Mucosa of descending colon (tissue), 3 donors: ENCODE measurements around the gene FOSL2. TPM values are rescaled to one million over a fixed set of nuclear protein-coding genes. Genes with fewer than 3 reads are reported as not detected.

Experiments used
- ATAC-seq: fragments of 200-7000 bp; cut with Tn5 transposase; one replicate; pipeline ENCODE4 v1.9.1; 2020; ENCODE audit warnings: mild to moderate bottlenecking, moderate library complexity
- DNase-seq, 3 donors: peaks; one replicate each; pipeline ENCODE4 v3.0.0-alpha.2; 2020
- H3K36me3 ChIP-seq: fragments of 200-600 bp; one replicate; pipeline ENCODE4 v1.8.0; 2021; ENCODE audit warnings: low read depth, mild to moderate bottlenecking
- H3K4me1 ChIP-seq: fragments of 200-600 bp; one replicate; pipeline ENCODE4 v1.8.0; 2021; ENCODE audit warnings: low read depth, mild to moderate bottlenecking
- H3K4me3 ChIP-seq: fragments of 200-600 bp; one replicate; pipeline ENCODE4 v1.8.0; 2021; ENCODE audit warnings: mild to moderate bottlenecking
- H3K9me3 ChIP-seq: fragments of 200-600 bp; one replicate; pipeline ENCODE4 v1.8.0; 2021; ENCODE audit warnings: mild to moderate bottlenecking
- intact Hi-C, 2 donors: fragments of 100-400 bp; cut with DNase I in 1 of 2; cut with micrococcal nuclease in 1 of 2; formaldehyde crosslinking; loops; one replicate each; pipeline versions ENCODE4 v1.11.0 to v1.11.1; 2022; cut with DNase I, micrococcal nuclease
- total RNA-seq, 3 donors: library from RNA; stranded (reverse); fragmentation: NEBNext Ultra II Directional in 2 of 3; extraction: Animal tissue kit (Norgen Biotek cat#: 25700) in 2 of 3; gene quantifications; one replicate each; pipeline versions ENCODE4 v1.2.1 to v1.2.4, GENCODE V29; 2021 to 2023
- TF ChIP-seq, protein P1 (sequence below): fragments of 200-600 bp; IDR thresholded peaks from one replicate; pipeline ENCODE4 v1.8.0; 2022; ENCODE audit warnings: antibody characterized with exemption, mild to moderate bottlenecking
- donor health status: DM: no; HTN: no; CAD: no; lungs with moderate emphysema.
- donor health status: DM: no; HTN: no; CAD: no.
- donor health status: DM: no; HTN: yes; CAD: no.

The FOSL2 gene
- total RNA-seq, 3 donors from 2014 or later: 160 to 166 (median 162) TPM

DNA sequence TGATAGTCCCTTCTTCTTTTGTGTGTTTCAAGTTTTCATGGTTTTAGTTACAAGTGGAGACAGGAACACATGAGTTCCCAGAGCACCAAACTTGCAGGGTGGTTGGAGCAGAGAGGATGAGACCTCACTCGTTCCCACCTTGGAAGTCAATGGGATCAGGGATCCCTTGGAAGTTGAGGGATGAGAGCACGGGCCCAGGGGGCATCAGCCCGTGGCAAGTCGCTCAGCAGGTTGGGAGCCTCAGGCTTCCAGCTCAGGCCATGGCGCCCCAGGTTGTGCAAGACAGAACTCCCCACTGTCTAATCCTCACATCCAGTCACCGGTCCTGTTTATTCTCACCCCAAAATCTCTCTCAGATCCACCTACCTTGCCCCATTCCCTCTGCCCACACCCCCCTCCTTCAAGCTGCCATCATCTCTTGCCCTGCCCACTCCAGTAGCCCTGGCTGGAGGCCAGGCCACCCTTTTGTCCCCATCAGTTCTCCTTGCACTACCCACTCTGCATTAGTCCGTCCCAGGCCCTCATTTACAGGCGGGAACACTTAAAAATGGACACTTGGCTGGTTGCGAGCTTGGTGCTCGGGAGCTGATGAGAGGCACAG is 37.6 kb upstream of the FOSL2 start:
- Histone ChIP-seq H3K36me3 (no peaks in the 10 kb centered on the region), H3K4me1 (peaks cover 32% of the 10 kb centered on the region), H3K4me3 (no peak overlapping the region), H3K9me3 (no peaks in the 10 kb centered on the region)
- intact Hi-C loops: no loop called here
- DNase-seq (peak in 1 of 3 donors; percentile 38), ATAC-seq (no peak)
- TF ChIP-seq, protein P1, sequence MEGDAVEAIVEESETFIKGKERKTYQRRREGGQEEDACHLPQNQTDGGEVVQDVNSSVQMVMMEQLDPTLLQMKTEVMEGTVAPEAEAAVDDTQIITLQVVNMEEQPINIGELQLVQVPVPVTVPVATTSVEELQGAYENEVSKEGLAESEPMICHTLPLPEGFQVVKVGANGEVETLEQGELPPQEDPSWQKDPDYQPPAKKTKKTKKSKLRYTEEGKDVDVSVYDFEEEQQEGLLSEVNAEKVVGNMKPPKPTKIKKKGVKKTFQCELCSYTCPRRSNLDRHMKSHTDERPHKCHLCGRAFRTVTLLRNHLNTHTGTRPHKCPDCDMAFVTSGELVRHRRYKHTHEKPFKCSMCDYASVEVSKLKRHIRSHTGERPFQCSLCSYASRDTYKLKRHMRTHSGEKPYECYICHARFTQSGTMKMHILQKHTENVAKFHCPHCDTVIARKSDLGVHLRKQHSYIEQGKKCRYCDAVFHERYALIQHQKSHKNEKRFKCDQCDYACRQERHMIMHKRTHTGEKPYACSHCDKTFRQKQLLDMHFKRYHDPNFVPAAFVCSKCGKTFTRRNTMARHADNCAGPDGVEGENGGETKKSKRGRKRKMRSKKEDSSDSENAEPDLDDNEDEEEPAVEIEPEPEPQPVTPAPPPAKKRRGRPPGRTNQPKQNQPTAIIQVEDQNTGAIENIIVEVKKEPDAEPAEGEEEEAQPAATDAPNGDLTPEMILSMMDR: no peak

- TF ChIP-seq, protein P1: no peak
- Histone ChIP-seq H3K4me1 (peaks cover 35% of the 10 kb centered on the region), H3K36me3 (no peaks in the 10 kb centered on the region), H3K9me3 (no peaks in the 10 kb centered on the region), H3K4me3 (no peak overlapping the region)
- DNase-seq: peak in 2 of 3 donors; percentile 55 to 65
- ATAC-seq: no peak
- intact Hi-C loops: no loop called here
Observed at GRCh38 chr2:28355521-28356094, 37.0 kb upstream of the FOSL2 start.

DNA sequence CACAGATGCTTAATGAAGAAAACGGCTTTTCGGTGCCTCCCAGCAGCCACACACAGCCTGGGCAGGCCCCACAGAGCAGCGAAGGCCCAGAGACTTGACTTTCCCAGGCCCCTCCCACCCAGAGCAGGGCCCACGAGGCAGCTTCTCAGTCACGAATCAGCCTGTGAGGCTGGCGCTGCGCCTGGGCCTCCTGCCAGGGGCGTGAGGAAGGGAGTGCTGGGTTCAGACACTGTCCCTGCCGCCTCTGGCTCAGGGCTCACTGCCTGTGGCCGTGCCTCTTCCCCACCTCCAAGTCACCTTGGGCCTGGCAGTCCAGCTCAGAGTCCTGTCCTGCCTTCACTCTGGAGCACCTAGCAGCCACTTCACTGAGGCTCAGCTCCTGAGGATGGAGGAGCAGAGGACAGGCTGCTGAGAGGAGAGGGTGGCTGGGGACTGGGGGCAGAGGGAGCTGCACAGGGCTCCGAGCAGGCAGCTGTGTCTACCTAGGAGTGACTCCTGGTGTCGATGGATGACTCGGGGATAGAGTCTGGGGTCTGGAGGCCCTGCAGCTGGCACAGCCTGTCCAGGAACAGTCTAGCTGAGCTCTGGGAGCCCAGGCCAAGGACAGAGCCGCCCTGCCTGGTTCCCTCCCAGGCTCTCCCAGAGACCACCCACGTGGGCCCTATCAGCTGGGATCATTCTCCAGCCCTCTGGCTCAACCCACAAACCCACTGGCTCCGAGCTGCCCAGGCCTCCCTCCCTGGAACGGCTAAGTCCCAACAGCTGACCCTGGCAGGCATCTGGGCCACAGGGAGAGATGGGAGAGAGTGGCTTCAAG is 36.4 kb upstream of the FOSL2 start:
- DNase-seq (peak; percentile 89 to 92 (median 92)), ATAC-seq (peak; percentile 81)
- Histone ChIP-seq H3K4me1 (peaks cover 35% of the 10 kb centered on the region), H3K4me3 (no peak overlapping the region), H3K9me3 (no peaks in the 10 kb centered on the region), H3K36me3 (no peaks in the 10 kb centered on the region)
- TF ChIP-seq, protein P1: no peak
- intact Hi-C loops: no loop called here

DNA sequence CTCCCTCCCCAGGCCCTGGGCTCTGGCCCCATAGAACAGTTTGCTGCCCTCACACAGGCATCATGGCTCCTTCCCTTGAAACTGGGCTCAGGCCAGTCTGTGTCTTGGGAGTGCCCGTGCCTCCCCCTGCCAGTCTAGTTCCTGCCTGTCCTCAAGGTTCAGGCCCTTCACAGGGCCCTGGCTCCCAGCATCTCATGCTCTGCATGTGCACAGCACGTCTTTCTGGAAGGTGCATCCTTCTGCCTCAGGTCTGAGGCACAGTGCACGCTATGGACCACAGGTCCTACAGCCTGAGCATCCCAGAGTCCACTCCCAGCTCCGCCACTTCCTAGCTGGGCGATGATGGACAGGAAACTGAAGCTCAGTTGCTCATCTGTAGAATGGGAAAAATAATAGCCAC is 35.6 kb upstream of the FOSL2 start:
- DNase-seq (no peak), ATAC-seq (no peak)
- intact Hi-C loops: no loop called here
- Histone ChIP-seq H3K4me3 (no peak overlapping the region), H3K4me1 (peaks cover 35% of the 10 kb centered on the region), H3K36me3 (no peaks in the 10 kb centered on the region), H3K9me3 (no peaks in the 10 kb centered on the region)
- TF ChIP-seq, protein P1: no peak

GRCh38 chr2:28357948-28358667 is 34.5 kb upstream of the FOSL2 start:
- no peak overlapping the region for H3K4me3 ChIP-seq
- DNase-seq: no peak
- intact Hi-C loops: no loop called here
- ATAC-seq: no peak
- peaks cover 35% of the 10 kb centered on the region for H3K4me1 ChIP-seq
- H3K9me3 ChIP-seq: no peaks in the 10 kb centered on the region
- TF ChIP-seq, protein P1: no peak
- no peaks in the 10 kb centered on the region for H3K36me3 ChIP-seq
